ENCODE measurements around the gene FAM120A. TPM values are rescaled to one million over a fixed set of nuclear protein-coding genes. Genes with fewer than 3 reads are reported as not detected.

FAM120A gene
- total RNA-seq, 1 donor from 2014 or later = 57.3 TPM

DNA sequence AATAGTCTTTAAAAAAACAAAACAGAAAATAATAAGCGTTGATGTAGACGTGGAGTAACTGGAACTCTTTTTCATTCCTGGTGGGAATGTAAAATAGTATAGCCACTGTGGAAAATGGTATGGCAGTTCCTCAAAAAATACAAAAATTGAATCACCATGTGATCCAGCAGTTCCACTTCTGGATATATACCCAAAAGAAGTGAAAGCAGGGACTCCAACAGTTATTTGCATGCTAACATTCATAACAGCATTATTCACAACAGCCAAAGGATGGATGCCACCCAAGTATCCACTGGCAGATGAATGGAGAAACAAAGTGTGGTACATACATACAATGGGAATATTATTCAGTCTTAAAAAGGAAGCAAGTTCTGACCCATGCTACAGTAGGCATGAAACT lies 120.7 kb downstream of the FAM120A start:
- no peak for DNase-seq (ENCODE audit: low read depth, low spot score)
- TF ChIP-seq, protein P1, sequence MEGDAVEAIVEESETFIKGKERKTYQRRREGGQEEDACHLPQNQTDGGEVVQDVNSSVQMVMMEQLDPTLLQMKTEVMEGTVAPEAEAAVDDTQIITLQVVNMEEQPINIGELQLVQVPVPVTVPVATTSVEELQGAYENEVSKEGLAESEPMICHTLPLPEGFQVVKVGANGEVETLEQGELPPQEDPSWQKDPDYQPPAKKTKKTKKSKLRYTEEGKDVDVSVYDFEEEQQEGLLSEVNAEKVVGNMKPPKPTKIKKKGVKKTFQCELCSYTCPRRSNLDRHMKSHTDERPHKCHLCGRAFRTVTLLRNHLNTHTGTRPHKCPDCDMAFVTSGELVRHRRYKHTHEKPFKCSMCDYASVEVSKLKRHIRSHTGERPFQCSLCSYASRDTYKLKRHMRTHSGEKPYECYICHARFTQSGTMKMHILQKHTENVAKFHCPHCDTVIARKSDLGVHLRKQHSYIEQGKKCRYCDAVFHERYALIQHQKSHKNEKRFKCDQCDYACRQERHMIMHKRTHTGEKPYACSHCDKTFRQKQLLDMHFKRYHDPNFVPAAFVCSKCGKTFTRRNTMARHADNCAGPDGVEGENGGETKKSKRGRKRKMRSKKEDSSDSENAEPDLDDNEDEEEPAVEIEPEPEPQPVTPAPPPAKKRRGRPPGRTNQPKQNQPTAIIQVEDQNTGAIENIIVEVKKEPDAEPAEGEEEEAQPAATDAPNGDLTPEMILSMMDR (conservative IDR thresholded peaks at IDR 0.05) = no peak
- Mint-ChIP-seq H3K4me1 (peaks cover 19% of the 10 kb centered on the region), H3K9me3 (peaks cover 8% of the 10 kb centered on the region), H3K27ac (ENCODE audit: unreplicated experiment) (no peak overlapping the region), H3K4me3 (peak overlapping the region; percentile 85), H3K27me3 (ENCODE audit: low read depth) (no peaks in the 10 kb centered on the region), H3K36me3 (ENCODE audit: low read depth) (peaks cover 16% of the 10 kb centered on the region)

DNA sequence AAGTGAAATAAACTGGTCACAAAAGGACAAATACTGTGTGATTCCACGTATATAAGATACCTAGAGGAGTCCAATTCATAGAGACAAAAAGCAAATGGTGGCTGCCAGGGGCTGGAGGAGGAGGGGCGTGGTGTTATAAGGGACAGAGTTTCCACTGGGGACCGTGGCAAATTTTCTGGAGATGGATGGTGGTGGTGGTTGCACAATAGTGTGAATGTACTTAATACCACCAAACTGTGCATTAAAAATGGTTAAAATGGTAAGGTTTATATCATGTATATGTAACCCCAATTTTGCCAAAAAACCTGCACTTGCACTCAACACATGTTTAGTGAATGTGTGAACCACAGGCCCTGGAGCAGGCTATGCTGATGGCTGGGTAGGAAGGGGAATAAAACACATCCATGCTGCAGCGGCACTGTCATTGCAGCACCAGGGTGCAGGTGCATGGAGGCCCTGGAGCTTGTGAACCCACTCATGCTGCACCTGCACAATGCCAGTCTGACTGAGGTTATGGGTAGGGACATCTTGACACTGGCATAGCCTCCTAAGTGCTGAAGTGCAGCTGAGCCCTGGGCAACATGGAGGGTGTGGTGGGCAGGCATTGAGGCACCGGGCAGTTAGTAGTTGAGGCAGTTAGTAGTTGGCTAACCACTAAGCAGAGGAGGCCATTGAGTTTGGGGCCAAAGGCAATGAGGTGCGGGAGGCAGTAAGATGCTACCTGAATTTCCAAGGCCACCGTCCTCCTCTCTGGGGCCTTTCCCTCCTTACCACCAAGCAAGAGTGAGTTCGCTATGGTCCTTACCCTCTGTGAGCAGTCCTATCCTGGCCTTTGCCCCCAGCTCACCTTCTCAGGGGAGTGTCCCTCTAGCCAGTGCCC lies 121.4 kb downstream of the FAM120A start:
- TF ChIP-seq, protein P1 (conservative IDR thresholded peaks at IDR 0.05) = no peak
- no peaks in the 10 kb centered on the region for H3K27me3 Mint-ChIP-seq (ENCODE audit: low read depth)
- H3K4me3 Mint-ChIP-seq = peak overlapping the region; percentile 85
- peaks cover 19% of the 10 kb centered on the region for H3K4me1 Mint-ChIP-seq
- peaks cover 8% of the 10 kb centered on the region for H3K9me3 Mint-ChIP-seq
- DNase-seq (ENCODE audit: low read depth, low spot score) = no peak
- H3K36me3 Mint-ChIP-seq (ENCODE audit: low read depth) = peaks cover 16% of the 10 kb centered on the region
- no peak overlapping the region for H3K27ac Mint-ChIP-seq (ENCODE audit: unreplicated experiment)

DNA sequence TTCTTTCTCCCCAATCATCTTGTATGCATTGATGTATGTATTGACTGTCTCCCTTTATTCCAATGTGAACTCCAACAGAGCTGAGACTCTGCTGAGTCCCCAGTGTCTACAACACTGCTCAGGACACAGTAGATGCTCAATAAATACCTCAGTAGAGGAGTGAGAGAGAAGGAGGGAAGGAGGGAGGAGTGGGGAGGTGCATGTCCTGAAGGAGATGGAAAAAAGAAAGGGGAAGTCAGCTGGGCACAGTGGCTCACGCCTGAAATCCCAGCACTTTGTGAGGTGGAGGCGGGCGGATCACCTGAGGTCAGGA lies 122.0 kb downstream of the FAM120A start:
- H3K9me3 Mint-ChIP-seq = peaks cover 8% of the 10 kb centered on the region
- H3K36me3 Mint-ChIP-seq (ENCODE audit: low read depth) = peaks cover 16% of the 10 kb centered on the region
- DNase-seq (ENCODE audit: low read depth, low spot score) = no peak
- no peaks in the 10 kb centered on the region for H3K27me3 Mint-ChIP-seq (ENCODE audit: low read depth)
- TF ChIP-seq, protein P1 (conservative IDR thresholded peaks at IDR 0.05) = no peak
- H3K4me1 Mint-ChIP-seq = peaks cover 25% of the 10 kb centered on the region
- H3K27ac Mint-ChIP-seq (ENCODE audit: unreplicated experiment) = no peak overlapping the region
- H3K4me3 Mint-ChIP-seq = peak overlapping the region; percentile 85

DNA sequence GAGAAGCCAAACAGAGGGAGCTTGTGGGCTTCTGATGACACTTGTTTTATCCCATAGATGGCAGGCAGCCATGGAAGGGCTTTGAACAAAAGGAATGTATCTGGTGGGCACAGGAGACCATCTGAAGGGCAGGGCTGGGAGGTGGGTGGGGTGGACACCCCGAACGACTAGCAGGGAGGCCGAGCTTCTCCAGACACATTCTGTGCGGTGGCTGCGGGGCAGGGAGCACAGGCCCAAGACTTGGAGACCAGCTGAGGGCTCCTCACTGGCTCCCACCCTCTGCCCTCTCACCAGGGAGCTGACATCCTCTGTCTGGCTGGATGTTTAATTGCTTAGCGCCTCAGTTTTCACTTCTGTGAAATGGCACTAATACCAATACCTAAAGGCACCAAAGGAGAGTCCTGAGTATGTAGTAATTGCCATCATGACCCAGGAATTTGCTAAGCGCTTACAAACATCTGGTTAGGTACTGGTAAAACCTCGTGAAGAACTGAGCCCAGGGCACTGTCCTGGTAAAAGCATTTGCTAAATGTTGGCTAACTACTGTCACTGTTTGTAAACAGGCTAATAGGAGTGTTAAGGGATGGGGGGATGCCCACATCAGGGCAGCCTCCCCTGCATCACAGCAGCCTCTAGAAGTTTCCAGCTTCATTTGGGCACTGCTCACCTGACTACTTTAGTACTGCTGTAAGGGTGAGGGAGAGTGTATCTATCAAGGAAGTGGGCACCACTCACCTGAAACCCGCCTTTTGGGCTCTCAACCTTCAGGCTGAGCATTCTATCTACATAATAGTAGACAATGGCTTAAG lies 122.8 kb downstream of the FAM120A start:
- Mint-ChIP-seq H3K4me3 (peak overlapping the region; percentile 89), H3K36me3 (ENCODE audit: low read depth) (peaks cover 16% of the 10 kb centered on the region), H3K27me3 (ENCODE audit: low read depth) (no peaks in the 10 kb centered on the region), H3K9me3 (peaks cover 8% of the 10 kb centered on the region), H3K27ac (ENCODE audit: unreplicated experiment) (no peak overlapping the region), H3K4me1 (peaks cover 33% of the 10 kb centered on the region)
- TF ChIP-seq, protein P1 (conservative IDR thresholded peaks at IDR 0.05) = no peak
- DNase-seq (ENCODE audit: low read depth, low spot score) = no peak

DNA sequence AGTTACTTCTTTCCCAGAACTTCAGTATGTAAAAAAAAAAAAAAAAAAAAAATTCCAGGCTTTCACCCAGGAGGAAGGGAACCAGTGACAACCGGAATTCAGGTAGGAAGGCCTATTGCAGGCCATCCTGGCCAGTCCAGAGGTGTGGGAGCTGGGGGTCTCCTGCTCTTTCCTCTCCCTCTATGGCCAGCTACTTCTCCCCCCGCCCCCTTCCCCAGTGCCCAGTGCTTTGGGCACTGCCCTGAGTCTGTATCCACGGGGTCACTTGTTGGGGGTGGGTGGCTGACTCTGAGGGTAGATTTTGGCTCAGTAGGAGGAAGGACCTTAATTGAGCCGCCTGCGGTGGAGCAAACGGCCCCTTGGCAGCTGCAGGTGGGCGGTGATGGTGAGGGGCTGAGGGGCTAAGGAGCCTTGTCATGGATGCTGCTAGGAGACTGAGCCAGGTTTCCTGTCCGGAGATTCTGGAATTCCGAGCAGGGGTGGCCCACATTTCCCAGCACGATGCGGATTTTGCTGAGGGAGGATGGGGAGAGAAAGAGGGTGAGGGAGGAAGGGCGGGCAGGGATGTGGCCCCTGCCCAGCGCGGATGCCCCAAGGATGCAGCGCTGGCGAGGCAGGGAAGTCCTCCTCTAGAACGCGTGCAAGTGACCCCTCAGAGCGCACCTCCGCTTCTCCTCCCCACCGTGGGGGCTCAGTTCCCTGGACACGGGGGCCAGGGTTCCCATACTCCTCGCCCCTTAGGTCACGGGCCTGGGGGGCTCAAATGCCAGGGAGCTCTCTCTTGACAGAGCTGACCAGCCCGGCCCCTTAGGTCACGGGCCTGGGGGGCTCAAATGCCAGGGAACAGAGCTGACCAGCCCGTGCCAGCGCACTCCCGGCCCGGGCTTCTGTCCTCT lies 123.7 kb downstream of the FAM120A start:
- no peak for DNase-seq (ENCODE audit: low read depth, low spot score)
- Mint-ChIP-seq H3K27me3 (ENCODE audit: low read depth) (no peaks in the 10 kb centered on the region), H3K27ac (ENCODE audit: unreplicated experiment) (peak overlapping the region; percentile 36), H3K36me3 (ENCODE audit: low read depth) (peaks cover 14% of the 10 kb centered on the region), H3K4me1 (peaks cover 42% of the 10 kb centered on the region), H3K9me3 (peaks cover 8% of the 10 kb centered on the region), H3K4me3 (peak overlapping the region; percentile 89)
- TF ChIP-seq, protein P1 (conservative IDR thresholded peaks at IDR 0.05) = no peak
